Activated CD4-positive, alpha-beta memory T cell treated with anti-CD3 and anti-CD28 coated beads for 36 hours (primary cell): ENCODE data around the gene NLN. TPM values are rescaled to one million over a fixed set of nuclear protein-coding genes. Genes with fewer than 3 reads are reported as not detected.
"Not testable (repeated sequence)": the region's sequence is repeated elsewhere in the genome, so short reads cannot be mapped to it uniquely, and the experiment has no call there.

ENCODE experiments used
- CTCF ChIA-PET: fragments of 350-600 bp; sonication (Branson Sonifier 250); formaldehyde crosslinking; loops from one replicate; lab custom pipeline; 2021; ENCODE audit warnings: antibody characterized with exemption, inconsistent platforms; lab: Charles Lee
- POLR2A ChIA-PET: fragments of 350-600 bp; sonication (Branson Sonifier 250); formaldehyde crosslinking; loops from one replicate; lab custom pipeline; 2021; ENCODE audit warnings: antibody characterized with exemption; lab: Charles Lee
- DNase-seq: peaks from one replicate; pipeline ENCODE4 v3.0.0-alpha.2; 2020
- H3K27ac Mint-ChIP-seq: one replicate; pipeline ENCODE4 v1.8.0; 2021; ENCODE audit warnings: mixed read lengths
- H3K27me3 Mint-ChIP-seq: one replicate; pipeline ENCODE4 v1.8.0; 2021; ENCODE audit warnings: mixed read lengths
- H3K36me3 Mint-ChIP-seq: one replicate; pipeline ENCODE4 v1.8.0; 2021; ENCODE audit warnings: mixed read lengths
- H3K4me1 Mint-ChIP-seq: one replicate; pipeline ENCODE4 v1.8.0; 2021; ENCODE audit warnings: low read depth, mixed read lengths
- H3K4me3 Mint-ChIP-seq: one replicate; pipeline ENCODE4 v1.8.0; 2021; ENCODE audit warnings: mild to moderate bottlenecking, mixed read lengths
- H3K9me3 Mint-ChIP-seq: one replicate; pipeline ENCODE4 v1.8.0; 2021; ENCODE audit warnings: mixed read lengths
- intact Hi-C: fragments of 100-400 bp; cut with micrococcal nuclease; formaldehyde crosslinking; loops from one replicate; pipeline ENCODE4 v1.15.1; 2023
- total RNA-seq, 2 experiments: library from RNA; stranded (reverse); gene quantifications; one replicate each; pipeline ENCODE4 v1.2.3, GENCODE V29; 2021

Gene NLN
- total RNA-seq, 2 experiments from 2014 or later, result 22.7 to 23.7 TPM

DNA sequence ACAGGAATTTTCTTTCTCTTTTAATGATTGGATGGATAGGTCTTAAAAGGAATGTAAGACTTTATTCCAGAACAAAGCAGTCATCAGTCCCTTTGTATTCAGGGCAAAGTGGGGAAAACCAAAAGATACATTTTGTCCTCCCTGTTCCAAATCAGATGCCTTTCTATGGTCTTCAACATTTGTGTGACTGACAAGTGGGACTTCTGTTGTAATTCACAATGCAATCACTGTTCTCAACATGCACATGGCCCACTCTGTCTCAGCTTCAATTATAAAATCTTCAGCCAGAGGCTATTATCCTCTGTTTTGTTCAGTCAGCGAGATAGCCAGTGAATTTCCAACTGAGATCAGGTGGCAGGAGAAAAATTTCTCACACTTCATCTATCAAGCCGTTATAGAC lies 108.9 kb downstream of the NLN start:
- intact Hi-C loops, result no loop called here
- DNase-seq, result no peak
- POLR2A ChIA-PET, result no interaction called here
- CTCF ChIA-PET, result no interaction called here
- Mint-ChIP-seq H3K36me3 (no peaks in the 10 kb centered on the region), H3K27ac (no peak overlapping the region), H3K4me1 (peaks cover 2% of the 10 kb centered on the region), H3K9me3 (no peaks in the 10 kb centered on the region), H3K4me3 (no peak overlapping the region), H3K27me3 (no peaks in the 10 kb centered on the region)

DNA sequence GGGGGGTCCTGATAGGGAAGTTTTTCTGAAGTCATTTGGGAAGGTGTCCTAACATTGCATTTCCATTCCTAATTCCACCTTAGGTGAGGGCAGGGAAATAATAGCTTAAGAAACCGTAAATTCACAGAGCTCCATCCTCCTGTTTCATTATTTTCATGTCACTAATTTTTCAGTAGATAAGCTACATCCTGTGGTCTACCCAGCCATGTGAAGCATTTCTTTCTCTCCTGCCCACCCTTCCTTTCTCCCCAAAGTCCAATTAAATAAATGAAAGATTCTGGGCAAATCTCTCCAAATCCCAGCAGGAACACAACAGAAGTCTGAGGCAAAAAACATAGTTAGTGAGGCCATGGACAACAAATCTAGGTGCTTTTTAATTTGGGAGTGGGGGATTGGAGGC lies 109.3 kb downstream of the NLN start:
- H3K27ac Mint-ChIP-seq, result no peak overlapping the region

DNA sequence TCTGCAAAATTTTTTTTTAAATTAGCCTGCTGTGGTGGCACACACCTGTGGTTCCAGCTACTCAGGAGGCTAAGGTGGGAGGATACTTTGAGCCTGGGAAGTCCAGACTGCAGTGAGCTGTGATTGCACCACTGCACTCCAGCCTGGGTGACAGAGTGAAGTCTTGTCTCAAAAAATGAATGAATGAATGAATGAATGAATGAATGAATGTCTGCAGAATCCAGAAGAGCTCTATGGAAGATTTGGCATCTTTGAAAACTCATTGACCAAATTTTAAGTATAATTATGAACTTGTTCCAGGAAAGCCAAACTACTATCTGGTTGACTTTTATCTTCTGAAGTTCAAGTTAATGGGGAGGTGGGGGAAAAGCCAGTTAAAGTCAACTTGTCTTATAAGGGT lies 110.1 kb downstream of the NLN start:
- Mint-ChIP-seq H3K27me3 (no peaks in the 10 kb centered on the region), H3K36me3 (no peaks in the 10 kb centered on the region), H3K4me3 (no peak overlapping the region), H3K27ac (no peak overlapping the region), H3K4me1 (no peaks in the 10 kb centered on the region), H3K9me3 (no peaks in the 10 kb centered on the region)
- ChIA-PET POLR2A (no interaction called here), CTCF (interaction anchor here (0.6 kb wide), 1 partner anchor 621 kb away, joined by 3 read pairs; no protein-coding TSS in a partner anchor)
- intact Hi-C loops, result no loop called here
- no peak for DNase-seq

More for the DNA sequence above, 109.3 kb downstream of the NLN start:
- POLR2A ChIA-PET, result no interaction called here
- Mint-ChIP-seq H3K27me3 (no peaks in the 10 kb centered on the region), H3K9me3 (no peaks in the 10 kb centered on the region), H3K4me1 (no peaks in the 10 kb centered on the region), H3K4me3 (no peak overlapping the region), H3K36me3 (no peaks in the 10 kb centered on the region)
- CTCF ChIA-PET, result no interaction called here
- intact Hi-C loops, result no loop called here
- DNase-seq, result no peak

DNA sequence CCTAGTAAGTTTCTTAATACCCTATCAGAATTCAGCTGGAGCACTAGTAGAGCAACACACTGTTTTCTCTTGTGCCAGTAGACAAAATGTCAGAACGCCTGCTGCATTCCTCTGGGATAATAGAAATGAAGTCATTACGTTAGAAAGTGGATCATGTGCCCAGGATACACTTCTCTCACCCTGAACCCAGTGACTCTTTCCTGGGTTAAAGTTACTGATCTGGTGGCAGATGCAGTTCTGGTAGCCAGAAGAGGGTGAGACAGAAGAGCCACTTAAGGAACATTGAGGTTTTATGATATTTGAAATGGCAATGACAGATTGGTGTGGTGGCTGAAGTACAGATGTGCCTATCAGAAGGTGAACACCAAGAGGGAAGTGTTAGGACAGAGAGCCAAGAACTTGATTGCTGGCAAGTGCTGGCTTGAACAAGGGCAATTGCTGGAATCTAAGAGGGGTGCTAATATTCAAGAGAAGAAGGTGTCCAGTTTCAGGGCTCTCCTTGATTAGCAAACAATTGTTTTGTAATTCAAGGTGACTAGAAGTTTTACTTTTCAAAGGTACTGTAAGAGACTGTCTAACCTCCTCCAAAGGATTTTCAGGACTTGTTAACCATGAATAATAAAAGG lies 110.7 kb downstream of the NLN start:
- Mint-ChIP-seq H3K27ac (no peak overlapping the region), H3K4me3 (no peak overlapping the region), H3K9me3 (no peaks in the 10 kb centered on the region), H3K27me3 (no peaks in the 10 kb centered on the region), H3K4me1 (no peaks in the 10 kb centered on the region), H3K36me3 (no peaks in the 10 kb centered on the region)
- ChIA-PET CTCF (interaction anchor here (0.6 kb wide), 1 partner anchor 621 kb away, joined by 3 read pairs; no protein-coding TSS in a partner anchor), POLR2A (no interaction called here)
- no peak for DNase-seq
- intact Hi-C loops, result no loop called here

DNA sequence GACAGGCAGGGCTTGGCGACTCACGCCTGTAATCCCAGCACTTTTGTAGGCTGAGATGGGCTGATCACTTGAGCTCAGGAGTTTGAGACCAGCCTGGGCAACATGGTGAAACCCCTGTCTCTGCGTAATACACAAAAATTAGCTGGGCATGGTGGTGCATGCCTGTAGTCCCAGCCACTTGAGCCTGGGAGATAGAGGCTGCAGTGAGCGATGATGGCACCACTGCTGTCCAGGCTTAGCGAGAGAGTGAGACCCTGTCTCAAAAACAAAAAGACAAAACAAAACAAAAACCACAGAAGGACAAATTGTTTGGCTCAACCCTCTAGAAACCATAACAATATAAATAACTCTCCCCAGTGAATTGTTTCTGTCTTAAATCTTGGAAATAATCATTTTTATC lies 111.8 kb downstream of the NLN start:
- no peaks in the 10 kb centered on the region for H3K4me1 Mint-ChIP-seq
- no peak overlapping the region for H3K4me3 Mint-ChIP-seq
- H3K27me3 Mint-ChIP-seq, result no peaks in the 10 kb centered on the region
- intact Hi-C loops, result no loop called here
- POLR2A ChIA-PET, result no interaction called here
- no peak overlapping the region for H3K27ac Mint-ChIP-seq
- no peaks in the 10 kb centered on the region for H3K9me3 Mint-ChIP-seq
- CTCF ChIA-PET, result no interaction called here
- DNase-seq, result no peak
- H3K36me3 Mint-ChIP-seq, result no peaks in the 10 kb centered on the region

DNA sequence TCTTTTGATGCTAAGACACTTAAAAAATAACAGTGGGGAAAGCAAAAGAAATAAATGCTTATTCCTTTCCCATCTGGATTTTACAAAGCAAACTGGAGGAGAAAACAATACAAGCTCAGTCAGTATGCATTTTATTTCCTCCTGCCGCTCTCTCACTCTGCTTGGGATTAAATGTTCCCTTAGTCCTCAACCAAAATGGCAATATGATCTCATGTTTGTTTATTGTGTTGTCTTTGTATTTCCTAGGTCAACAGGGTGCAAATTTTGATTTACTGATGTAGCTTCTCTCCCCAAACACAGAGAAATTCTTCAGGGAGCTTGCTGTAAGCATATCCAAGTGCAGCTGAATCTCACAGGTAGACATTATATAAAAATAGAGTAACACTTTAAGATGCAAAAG lies 112.3 kb downstream of the NLN start:
- no peak overlapping the region for H3K27ac Mint-ChIP-seq
- no peaks in the 10 kb centered on the region for H3K9me3 Mint-ChIP-seq
- DNase-seq, result no peak
- no peak overlapping the region for H3K4me3 Mint-ChIP-seq
- H3K27me3 Mint-ChIP-seq, result no peaks in the 10 kb centered on the region
- ChIA-PET CTCF (no interaction called here), POLR2A (no interaction called here)
- intact Hi-C loops, result no loop called here
- H3K36me3 Mint-ChIP-seq, result no peaks in the 10 kb centered on the region
- no peaks in the 10 kb centered on the region for H3K4me1 Mint-ChIP-seq

DNA sequence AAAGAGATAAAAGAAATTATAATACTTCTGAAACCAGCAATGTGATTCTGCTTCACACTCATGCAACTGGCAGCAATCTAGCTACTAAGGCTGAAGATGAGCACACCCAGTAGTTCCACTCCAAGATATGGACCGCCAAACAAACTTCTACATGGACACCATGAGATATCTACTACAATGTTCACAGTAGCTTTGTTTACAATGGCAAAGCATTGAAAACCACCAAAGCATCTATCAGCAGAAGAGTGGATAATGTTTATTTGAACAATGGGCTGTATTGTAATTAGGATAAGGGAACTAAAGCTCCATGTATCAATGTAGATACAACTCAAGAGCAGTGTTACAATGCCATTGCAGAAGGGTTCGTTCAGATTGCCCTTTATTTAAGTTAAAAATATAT lies 113.2 kb downstream of the NLN start:
- H3K9me3 Mint-ChIP-seq, result no peaks in the 10 kb centered on the region
- no peak overlapping the region for H3K27ac Mint-ChIP-seq
- no peaks in the 10 kb centered on the region for H3K27me3 Mint-ChIP-seq
- ChIA-PET POLR2A (no interaction called here), CTCF (no interaction called here)
- DNase-seq, result no peak
- no peak overlapping the region for H3K4me3 Mint-ChIP-seq
- H3K4me1 Mint-ChIP-seq, result no peaks in the 10 kb centered on the region
- no peaks in the 10 kb centered on the region for H3K36me3 Mint-ChIP-seq
- intact Hi-C loops, result no loop called here

DNA sequence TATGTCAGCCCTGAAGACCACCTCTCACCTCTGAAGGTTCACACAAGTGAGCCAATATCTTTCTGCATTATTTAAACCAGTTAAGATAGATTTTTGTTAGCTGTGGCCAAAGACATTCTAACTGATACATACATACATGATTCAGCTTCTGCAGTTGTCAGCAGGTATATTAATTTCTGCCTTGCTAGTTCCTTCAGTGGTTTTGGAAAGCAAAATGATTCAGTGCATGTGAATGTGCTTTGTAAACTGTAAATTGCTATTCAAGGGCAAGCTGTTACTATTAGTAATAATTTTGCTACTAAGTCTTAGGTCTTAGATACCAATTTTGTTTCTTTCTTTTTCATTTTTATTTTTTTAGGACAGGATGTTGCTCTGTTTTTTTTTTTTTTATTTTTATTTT lies 115.1 kb downstream of the NLN start:
- Mint-ChIP-seq H3K4me3 (no peak overlapping the region), H3K27ac (no peak overlapping the region), H3K36me3 (no peaks in the 10 kb centered on the region), H3K9me3 (no peaks in the 10 kb centered on the region), H3K27me3 (no peaks in the 10 kb centered on the region), H3K4me1 (no peaks in the 10 kb centered on the region)
- intact Hi-C loops, result no loop called here
- CTCF ChIA-PET, result interaction anchor here (0.6 kb wide), 1 partner anchor 31 kb away, joined by 3 read pairs; no protein-coding TSS in a partner anchor
- POLR2A ChIA-PET, result no interaction called here
- DNase-seq, result no peak

DNA sequence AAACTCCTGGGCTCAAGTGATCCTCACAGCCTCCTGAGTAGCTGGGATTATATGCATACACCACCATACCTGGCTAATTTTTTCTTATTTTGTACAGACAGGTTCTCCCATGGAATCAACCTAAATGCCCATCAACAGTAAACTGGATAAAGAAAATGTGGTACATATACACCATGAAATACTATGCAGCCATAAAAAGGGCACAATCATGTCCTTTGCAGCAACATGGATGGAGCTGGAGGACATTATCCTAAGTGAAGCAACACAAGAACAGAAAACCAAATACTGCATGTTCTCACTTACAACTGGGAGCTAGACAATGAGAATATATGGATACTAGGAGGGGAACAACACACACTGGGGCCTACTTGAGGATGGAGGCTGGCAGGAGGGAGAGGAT lies 117.2 kb downstream of the NLN start:
- H3K4me3 Mint-ChIP-seq, H3K4me1 Mint-ChIP-seq, H3K27me3 Mint-ChIP-seq, H3K27ac Mint-ChIP-seq, H3K36me3 Mint-ChIP-seq, POLR2A ChIA-PET, DNase-seq, intact Hi-C loops, H3K9me3 Mint-ChIP-seq, CTCF ChIA-PET: not testable (repeated sequence)

DNA sequence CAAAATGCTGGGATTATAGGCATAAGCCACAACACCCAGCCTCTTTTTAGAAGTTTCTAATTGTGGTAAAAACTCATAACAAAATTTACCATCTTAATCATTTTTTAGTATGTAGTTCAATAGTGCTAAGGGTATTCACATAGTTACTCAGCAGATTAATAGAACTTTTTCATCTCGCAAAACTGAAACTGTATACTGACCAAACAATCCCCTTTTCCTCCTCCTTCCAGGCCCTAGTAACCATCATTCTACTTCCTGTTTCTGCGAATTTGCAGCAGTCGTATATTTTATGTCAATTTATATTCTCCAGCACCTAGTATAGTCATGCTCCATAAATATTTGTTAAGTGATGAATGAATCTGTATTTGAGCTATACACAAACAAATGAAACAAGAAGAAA lies 118.1 kb downstream of the NLN start:
- Mint-ChIP-seq H3K27me3 (no peaks in the 10 kb centered on the region), H3K27ac (no peak overlapping the region), H3K4me3 (no peak overlapping the region), H3K9me3 (no peaks in the 10 kb centered on the region), H3K36me3 (no peaks in the 10 kb centered on the region), H3K4me1 (no peaks in the 10 kb centered on the region)
- no peak for DNase-seq
- intact Hi-C loops, result no loop called here
- ChIA-PET POLR2A (no interaction called here), CTCF (no interaction called here)

DNA sequence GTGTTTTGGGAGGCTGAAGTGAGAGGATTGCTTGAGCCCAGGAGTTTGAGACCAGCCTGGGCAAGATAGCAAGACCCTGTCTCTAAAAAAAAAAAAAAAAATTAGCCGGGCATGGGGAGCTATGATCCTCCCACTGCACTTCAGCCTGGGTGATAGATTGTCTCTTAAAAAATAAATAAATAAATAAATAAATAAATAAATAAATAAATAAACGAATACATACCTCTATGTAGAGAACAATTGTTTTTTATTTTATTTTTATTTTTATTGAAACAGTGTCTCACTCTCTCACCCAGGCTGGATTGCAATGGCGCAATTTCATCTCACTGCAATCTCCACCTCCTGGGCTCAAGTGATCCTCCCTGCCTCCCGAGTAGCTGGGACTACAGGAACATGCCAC lies 122.8 kb downstream of the NLN start:
- H3K36me3 Mint-ChIP-seq, H3K9me3 Mint-ChIP-seq, H3K27me3 Mint-ChIP-seq, H3K27ac Mint-ChIP-seq, intact Hi-C loops, CTCF ChIA-PET, POLR2A ChIA-PET, H3K4me1 Mint-ChIP-seq, H3K4me3 Mint-ChIP-seq, DNase-seq: not testable (repeated sequence)

DNA sequence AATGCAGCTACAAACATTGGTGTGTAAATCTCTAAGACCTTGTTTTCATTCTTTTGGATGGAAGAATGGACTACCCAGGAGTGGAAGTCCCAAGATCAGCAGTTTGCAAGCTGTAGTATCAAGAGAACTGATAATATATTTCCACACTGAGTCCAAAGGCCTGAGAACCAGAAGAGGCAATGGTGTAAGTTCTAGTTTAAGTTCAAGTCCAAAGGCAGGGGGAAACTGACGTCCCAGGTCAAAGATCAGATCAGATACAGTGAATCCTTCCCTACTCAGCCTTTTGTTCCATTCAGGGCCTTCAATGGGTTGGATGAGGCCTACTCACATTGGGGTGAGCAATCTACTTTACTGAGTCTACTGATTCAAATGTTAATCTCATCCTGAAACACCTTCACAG lies 124.1 kb downstream of the NLN start:
- Mint-ChIP-seq H3K36me3 (no peaks in the 10 kb centered on the region), H3K4me1 (peaks cover 6% of the 10 kb centered on the region), H3K27me3 (no peaks in the 10 kb centered on the region), H3K27ac (no peak overlapping the region), H3K4me3 (no peak overlapping the region), H3K9me3 (peaks cover 5% of the 10 kb centered on the region)
- ChIA-PET POLR2A (no interaction called here), CTCF (no interaction called here)
- intact Hi-C loops, result no loop called here
- DNase-seq, result no peak

DNA sequence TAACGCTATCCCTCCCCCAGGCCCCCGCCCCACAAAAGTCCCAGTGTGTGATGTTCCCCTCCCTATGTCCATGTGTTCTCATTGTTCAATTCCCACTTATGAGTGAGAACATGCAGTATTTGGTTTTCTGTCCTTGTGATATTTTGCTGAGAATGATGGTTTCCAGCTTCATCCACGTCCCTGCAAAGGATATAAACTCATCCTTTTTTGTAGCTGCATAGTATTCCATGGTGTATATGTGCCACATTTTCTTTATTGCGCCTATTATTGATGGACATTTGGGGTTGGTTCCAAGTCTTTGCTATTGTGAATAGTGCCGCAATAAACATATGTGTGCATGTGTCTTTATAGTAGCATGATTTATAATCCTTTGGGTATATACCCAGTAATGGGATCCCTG lies 125.0 kb downstream of the NLN start:
- H3K9me3 Mint-ChIP-seq, H3K4me3 Mint-ChIP-seq, DNase-seq, H3K36me3 Mint-ChIP-seq, H3K27me3 Mint-ChIP-seq, H3K27ac Mint-ChIP-seq, intact Hi-C loops, CTCF ChIA-PET, H3K4me1 Mint-ChIP-seq, POLR2A ChIA-PET: not testable (repeated sequence)
